Thyroid gland (tissue), 4 donors: ENCODE measurements around the gene CERCAM.
"Not testable (repeated sequence)": the region's sequence is repeated elsewhere in the genome, so short reads cannot be mapped to it uniquely, and the experiment has no call there.

Experiments used
- CTCF ChIP-seq, 6 experiments: fragments of 200-600 bp in 3 of 6; fragments of 450-650 bp in 3 of 6; sonication (generic) in 3 of 6; IDR thresholded peaks; one replicate each; pipeline ENCODE4 v1.5.1; 2016 to 2019; ENCODE audit warnings: antibody characterized with exemption in 6 of 6, mild to moderate bottlenecking in 2 of 6, inconsistent platforms in 1 of 6, moderate library complexity in 1 of 6
- POLR2A ChIP-seq, 2 donors: fragments of 450-650 bp; IDR thresholded peaks; one replicate each; pipeline ENCODE4 v1.6.1; 2017; ENCODE audit warnings: antibody characterized with exemption in 2 of 2, mild to moderate bottlenecking in 2 of 2, moderate library complexity in 1 of 2

- TF ChIP-seq CTCF, POLR2A (IDR thresholded peaks at IDR 0.05): not testable (repeated sequence)
Measured at GRCh38 chr9:128446505-128446904, 25.8 kb downstream of the CERCAM start.
